MM.1S (cell line): Measurements from ENCODE around the gene CTU2.

Experiments
- CTCF ChIP-seq: fragments of 300-600 bp; sonication (generic); IDR thresholded peaks from 2 replicates; pipeline ENCODE4 v1.5.1; 2016; ENCODE audit warnings: antibody characterized with exemption, low read length, mixed read lengths
- EZH2 ChIP-seq: fragments of 300-600 bp; sonication (generic); optimal IDR thresholded peaks from 2 replicates; pipeline ENCODE3; 2017; ENCODE audit warnings: low read depth, mild to moderate bottlenecking, antibody characterized with exemption, low read length, mixed read lengths
- EZH2phosphoT487 ChIP-seq: fragments of 300-600 bp; sonication (generic); IDR thresholded peaks from 2 replicates; pipeline ENCODE4 v1.6.1; 2018; ENCODE audit warnings: antibody characterized with exemption, low read length

GRCh38 chr16:88677721-88678120 lies 28.6 kb upstream of the CTU2 start:
- TF ChIP-seq CTCF (no peak), EZH2 (no peak), EZH2phosphoT487 (no peak)
